Activated gamma-delta T cell treated with Interleukin-2 at 50 U/mL for 16 hours (primary cell): ENCODE results near the gene POLE2.
"Not testable (repeated sequence)": the region's sequence is repeated elsewhere in the genome, so short reads cannot be mapped to it uniquely, and the experiment has no call there.

ENCODE experiments used
- DNase-seq: peaks from one replicate; pipeline ENCODE4 v3.0.0-alpha.2; 2020

Gene POLE2

GRCh38 chr14:49657500-49657899 lies 30.5 kb downstream of the POLE2 start:
- not testable (repeated sequence) for DNase-seq

DNA sequence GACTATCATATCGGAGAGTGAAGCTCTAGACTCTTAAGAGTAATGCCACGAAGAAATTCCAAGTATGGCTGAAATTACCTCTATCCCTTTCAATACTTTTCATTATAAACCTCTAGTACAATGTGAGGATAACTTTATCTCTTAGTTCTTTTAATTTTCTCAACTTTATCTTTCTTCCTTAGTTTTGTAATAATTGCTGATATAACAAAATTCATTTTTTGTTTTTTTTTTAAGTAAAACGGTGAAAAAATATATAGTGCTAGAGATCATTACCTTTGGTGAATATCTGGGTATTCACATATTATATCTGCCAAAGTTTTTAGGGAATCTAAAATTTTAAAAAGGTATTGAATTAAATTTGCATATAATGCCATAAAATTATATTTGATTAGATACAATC lies 33.5 kb downstream of the POLE2 start:
- no peak for DNase-seq

GRCh38 chr14:49653508-49653907 lies 34.5 kb downstream of the POLE2 start:
- DNase-seq: no peak

DNA sequence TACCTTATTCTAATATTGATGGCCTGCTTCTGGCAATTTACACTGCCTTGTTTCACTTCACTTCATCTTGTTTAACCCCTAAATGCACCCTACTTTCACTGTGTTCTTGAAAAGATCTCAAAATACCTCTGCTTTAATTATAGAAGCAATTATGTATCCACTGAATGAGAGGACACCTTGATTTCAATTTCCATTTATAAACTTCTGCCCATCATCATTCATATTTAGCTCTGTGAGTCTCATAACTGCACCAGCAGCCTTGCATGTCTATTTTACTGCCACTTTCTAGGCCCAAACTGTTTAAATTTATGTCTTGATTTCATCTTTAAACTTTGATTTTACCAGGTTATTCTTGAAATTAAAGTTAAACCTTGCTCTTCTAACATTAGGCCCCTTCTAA lies 45.9 kb downstream of the POLE2 start:
- no peak for DNase-seq

- DNase-seq: no peak
Measured at GRCh38 chr14:49641697-49642129, 46.3 kb downstream of the POLE2 start.

DNA sequence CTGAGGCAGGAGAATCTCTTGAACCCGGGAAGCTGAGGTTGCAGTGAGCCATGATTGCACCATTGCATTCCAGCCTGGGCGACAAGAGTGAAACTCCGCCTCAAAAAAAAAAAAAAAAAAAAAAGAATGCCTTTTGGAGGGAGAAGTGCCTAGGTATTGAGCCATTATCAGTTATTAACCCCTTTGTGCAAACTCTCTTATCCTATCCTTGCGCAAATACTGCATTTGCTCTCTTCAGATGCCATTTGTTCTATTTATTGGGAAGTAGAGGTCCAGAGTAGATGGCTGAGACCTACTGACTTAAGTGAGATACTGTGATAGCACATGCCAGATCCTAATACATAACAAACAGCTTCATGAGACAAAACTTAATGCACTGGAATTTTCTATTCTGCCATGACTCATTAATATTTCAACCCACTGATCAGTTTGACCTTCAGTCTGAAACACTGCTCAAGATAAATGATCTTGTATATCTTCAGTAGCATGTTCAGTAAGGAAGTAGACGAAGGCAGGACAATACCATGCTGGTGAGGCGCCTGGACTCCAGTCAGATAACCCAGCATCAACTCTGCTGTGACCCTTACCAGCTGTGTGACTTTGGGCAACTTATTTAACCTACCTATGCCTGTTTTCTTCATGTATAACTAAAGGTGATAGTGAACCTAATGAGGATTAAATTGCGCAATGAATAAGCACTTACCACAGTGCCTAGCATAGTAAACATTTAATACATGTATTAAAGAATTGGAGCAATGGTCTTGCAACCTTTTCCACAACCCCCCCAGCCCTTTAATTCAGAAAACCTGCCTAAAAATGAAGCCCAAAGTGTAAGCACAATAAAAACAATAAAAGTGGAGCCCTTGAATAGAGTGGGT lies 47.2 kb downstream of the POLE2 start:
- DNase-seq: no peak

DNA sequence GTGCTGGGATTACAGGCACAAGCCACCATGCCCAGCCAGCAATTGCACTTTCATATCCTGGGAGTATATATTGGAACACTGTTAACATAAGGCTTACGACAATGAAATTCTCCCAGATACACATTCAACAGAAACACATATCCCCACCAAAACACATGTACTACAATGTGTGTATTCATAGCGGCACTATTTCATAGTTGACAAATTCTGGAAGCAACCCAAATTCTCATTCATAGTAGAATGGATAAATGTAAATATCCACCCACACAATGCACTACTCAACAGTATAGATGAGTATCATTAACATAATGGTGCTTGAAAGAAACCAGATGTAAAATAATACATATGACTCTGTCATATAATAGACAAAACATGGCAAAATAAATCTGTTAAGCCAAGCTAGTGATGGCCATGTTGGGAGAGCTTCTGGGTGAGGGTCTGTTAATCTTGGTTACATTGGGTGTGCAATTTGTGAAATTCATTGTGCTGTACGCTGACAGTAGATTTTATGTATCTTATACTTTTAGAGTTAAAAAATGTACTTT lies 50.4 kb downstream of the POLE2 start:
- DNase-seq: no peak

DNA sequence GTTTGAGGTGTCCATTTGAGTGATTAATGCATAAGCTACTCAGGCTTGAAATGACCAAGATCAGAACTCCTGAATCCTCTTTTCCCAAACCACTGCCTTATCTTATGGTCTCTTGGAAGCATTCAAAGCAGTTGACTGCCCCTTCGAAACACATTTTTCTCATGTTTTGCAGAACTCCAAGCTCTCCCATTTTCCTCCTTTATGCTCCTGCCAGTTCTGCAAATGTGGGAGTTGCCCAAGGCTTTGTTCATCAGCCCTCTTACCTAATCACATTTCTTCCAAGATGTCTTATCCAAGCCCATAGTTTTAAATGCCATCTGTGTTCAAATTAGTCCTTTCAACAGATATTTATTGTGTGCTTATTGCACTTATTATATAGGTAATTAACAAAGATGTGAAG lies 51.1 kb downstream of the POLE2 start:
- no peak for DNase-seq

DNA sequence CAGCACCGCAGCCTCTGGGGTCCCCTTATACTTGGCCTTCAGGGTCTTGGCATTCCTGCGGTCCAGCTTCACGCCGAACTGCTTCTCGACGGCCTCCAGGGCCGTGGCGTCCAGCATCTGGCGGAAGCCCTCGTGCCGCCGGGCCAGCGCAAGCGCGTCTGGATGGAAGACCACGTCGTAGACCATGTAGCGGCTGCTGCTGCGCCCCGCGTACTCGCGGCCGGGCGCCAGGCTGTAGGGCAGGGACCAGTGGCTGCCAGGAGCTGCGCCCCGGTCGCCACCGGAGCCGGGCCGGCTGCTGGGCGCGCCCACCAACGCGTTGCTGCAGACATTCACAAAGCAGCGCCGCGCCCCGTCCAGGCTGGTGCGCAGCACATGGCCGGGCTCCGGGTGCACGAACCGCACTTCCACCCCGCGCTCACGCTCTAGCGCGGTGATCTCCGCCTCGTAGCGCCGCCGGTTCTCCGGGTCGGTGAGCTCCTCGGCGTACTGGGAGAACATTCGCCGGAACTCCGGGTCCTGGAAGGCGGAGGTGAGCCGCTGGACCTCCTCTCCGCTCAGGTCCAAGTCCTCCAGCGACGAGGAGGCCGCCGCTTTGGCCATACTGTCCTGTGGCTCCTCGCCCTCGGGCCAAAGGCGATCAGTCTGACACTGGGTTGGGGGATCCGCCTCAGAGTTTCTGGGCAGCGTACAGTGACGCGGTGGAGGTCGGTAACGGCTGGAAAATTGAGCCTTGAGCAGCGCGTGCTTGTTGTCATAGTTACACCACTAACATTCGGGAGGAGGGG lies 53.3 kb downstream of the POLE2 start, which contains the start of gene DNAAF2:
TSS of gene DNAAF2 (minus strand) at position 698 of the 788 bp plus-strand sequence. CDS start at position 603, 95 bp downstream.
- peak; percentile 51 for DNase-seq

DNA sequence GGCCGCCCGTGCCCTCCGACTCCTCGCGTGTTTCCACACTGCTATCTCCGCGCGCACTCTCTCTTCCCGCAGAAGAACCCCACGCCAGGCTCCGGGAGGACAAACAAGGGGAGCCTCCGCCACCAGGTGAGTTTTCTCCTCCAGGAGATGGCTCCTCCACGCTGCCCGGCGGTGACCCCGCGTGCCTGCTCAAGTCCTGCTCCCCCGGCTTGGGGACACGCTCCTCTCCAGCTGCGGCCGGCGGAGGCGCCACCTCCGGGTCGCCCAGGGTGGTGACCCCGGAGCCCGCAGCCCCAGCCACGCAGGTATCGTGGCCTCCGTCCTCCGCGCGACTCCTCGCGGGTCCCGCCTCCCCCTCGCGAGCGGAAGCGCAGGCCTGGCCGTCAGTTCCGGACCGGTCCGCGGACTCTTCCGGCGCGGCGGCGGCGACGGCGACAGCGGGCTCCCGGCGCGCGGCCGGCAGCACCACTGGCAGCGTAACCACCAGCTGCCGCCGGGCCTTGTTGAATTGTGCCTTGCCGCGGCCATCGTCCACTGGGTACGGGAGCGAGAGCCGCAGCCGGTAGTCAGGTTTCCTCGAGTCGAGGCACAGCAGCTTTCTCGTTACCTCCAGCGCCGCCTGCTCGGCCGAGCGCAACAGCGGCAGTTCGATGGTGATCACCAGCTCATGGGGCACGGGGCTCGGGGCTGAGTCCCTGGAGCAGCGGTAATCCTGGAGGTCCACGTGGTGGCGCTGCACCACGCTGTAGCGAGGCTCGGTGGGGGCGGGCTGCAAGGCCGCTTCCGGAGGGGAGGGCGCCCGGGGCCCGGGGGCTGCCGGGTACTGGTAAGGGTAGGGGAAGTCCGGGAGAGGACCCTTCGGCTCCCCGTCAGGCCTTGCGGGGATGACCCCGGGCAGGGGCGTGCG lies 54.1 kb downstream of the POLE2 start:
- DNase-seq: peak; percentile 92

GRCh38 chr14:49623941-49624839 lies 63.8 kb downstream of the POLE2 start:
- DNase-seq: no peak

GRCh38 chr14:49623387-49623786 lies 64.6 kb downstream of the POLE2 start:
- no peak for DNase-seq

GRCh38 chr14:49622022-49622607 lies 65.9 kb downstream of the POLE2 start:
- DNase-seq: no peak

GRCh38 chr14:49621114-49621881 lies 66.7 kb downstream of the POLE2 start:
- DNase-seq: peak; percentile 56

- DNase-seq: peak; percentile 92
Measured at GRCh38 chr14:49620182-49621113, 67.6 kb downstream of the POLE2 start, which contains the start of the genes MGAT2 and RPL36AL. TSS of gene MGAT2 (plus strand) at chr14:49620799. CDS start at chr14:49621269, 470 bp downstream. TSS of gene RPL36AL (minus strand) at chr14:49620626. CDS start at chr14:49619104, 1,522 bp downstream.

GRCh38 chr14:49619730-49620129 lies 68.3 kb downstream of the POLE2 start:
- DNase-seq: no peak

DNA sequence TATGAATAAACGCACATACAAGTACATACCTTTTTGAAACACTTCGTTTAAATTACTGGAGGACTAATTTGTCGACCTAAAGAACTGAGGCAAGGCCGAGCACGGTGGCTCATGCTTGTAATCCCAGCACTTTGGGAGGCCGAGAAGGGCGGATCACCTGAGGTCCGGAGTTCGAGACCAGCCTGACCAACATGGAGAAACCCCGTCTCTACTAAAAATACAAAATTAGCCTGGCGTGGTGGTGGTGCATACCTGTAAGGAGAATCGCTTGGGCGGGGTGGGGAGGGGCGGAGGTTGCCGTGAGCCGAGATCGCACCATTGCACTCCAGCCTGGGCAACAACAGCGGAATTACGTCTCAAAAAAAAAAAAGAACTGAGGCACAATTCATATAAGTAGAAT lies 68.7 kb downstream of the POLE2 start:
- not testable (repeated sequence) for DNase-seq

- DNase-seq: no peak
Measured at GRCh38 chr14:49617852-49618519, 70.0 kb downstream of the POLE2 start.
